ENCODE data around the gene KDM2A. TPM values are rescaled to one million over a fixed set of nuclear protein-coding genes. Genes with fewer than 3 reads are reported as not detected.
"Not testable (repeated sequence)": the region's sequence is repeated elsewhere in the genome, so short reads cannot be mapped to it uniquely, and the experiment has no call there.

Gene KDM2A
- total RNA-seq, 1 donor from 2014 or later = 43.8 TPM

- Histone ChIP-seq H3K36me3 (ENCODE audit: control insufficient read depth in 3 of 3, insufficient read depth in 3 of 3, low read length in 3 of 3) (no peaks in the 10 kb centered on the region), H3K9me3 (ENCODE audit: control insufficient read depth in 3 of 3, low read length in 3 of 3) (no peaks in the 10 kb centered on the region), H3K4me1 (ENCODE audit: control insufficient read depth in 3 of 3, insufficient read depth in 3 of 3, low read length in 3 of 3) (peaks cover 3 to 8% (median 4%) of the 10 kb centered on the region in 3 donors), H3K27ac (ENCODE audit: low read depth, low read length) (no peak overlapping the region), H3K27me3 (ENCODE audit: control insufficient read depth in 3 of 3, insufficient read depth in 3 of 3, low read length in 3 of 3) (no peaks in the 10 kb centered on the region), H3K4me3 (ENCODE audit: low read length in 3 of 3) (no peak overlapping the region), H3K9ac (ENCODE audit: low read depth in 1 of 3, low read length in 3 of 3) (no peak overlapping the region)
Measured at GRCh38 chr11:67163006-67163405, 43.9 kb downstream of the KDM2A start.

DNA sequence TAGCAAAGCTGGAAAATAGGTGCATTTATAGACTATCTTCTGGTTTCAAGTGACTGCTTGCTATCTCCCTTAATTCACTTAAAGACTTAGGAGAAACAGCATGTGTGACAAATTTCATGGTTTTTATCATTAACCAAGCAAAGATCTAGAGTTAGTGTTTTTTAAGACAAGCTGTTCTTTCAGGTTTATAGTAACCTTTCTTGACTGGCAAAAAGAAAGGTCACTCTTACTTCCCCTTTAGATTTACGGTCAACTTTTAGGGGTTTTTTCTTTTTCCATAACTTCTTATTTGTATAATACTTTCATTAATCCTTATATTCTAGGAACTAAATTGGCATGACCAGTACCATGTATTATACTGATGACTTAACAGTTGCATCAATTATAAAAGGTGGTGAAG, 46.6 kb downstream of the KDM2A start:
- no peaks in the 10 kb centered on the region for H3K9me3 ChIP-seq (ENCODE audit: control insufficient read depth in 3 of 3, low read length in 3 of 3)
- no peak overlapping the region for H3K4me3 ChIP-seq (ENCODE audit: low read length in 3 of 3)
- H3K27ac ChIP-seq (ENCODE audit: low read depth, low read length) = no peak overlapping the region
- peaks cover 5 to 6% (median 5%) of the 10 kb centered on the region in 3 donors for H3K4me1 ChIP-seq (ENCODE audit: control insufficient read depth in 3 of 3, insufficient read depth in 3 of 3, low read length in 3 of 3)
- no peak overlapping the region for H3K9ac ChIP-seq (ENCODE audit: low read depth in 1 of 3, low read length in 3 of 3)
- no peaks in the 10 kb centered on the region for H3K36me3 ChIP-seq (ENCODE audit: control insufficient read depth in 3 of 3, insufficient read depth in 3 of 3, low read length in 3 of 3)
- H3K27me3 ChIP-seq (ENCODE audit: control insufficient read depth in 3 of 3, insufficient read depth in 3 of 3, low read length in 3 of 3) = no peaks in the 10 kb centered on the region

DNA sequence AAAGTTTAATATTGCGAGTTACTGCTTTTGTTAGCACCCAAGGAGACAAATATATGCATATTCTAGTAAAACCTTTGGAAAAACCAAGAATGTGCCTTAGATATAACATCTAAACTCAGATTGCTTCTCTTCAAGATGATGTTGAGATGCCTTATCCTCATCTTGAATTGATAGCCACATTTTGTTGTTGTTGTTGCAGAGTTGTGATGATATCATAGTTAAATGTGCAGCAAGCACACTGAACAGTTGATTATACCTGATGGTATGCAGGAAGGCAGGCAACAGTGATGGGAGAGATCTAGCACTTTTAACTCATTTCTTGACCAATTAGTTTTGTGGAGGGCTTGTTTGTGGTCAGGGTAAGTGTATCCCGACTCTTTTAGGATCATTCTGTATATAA, 48.0 kb downstream of the KDM2A start:
- H3K27me3 ChIP-seq (ENCODE audit: control insufficient read depth in 3 of 3, insufficient read depth in 3 of 3, low read length in 3 of 3) = no peaks in the 10 kb centered on the region
- no peak overlapping the region for H3K9ac ChIP-seq (ENCODE audit: low read depth in 1 of 3, low read length in 3 of 3)
- no peak overlapping the region for H3K4me3 ChIP-seq (ENCODE audit: low read length in 3 of 3)
- no peaks in the 10 kb centered on the region for H3K9me3 ChIP-seq (ENCODE audit: control insufficient read depth in 3 of 3, low read length in 3 of 3)
- no peaks in the 10 kb centered on the region for H3K36me3 ChIP-seq (ENCODE audit: control insufficient read depth in 3 of 3, insufficient read depth in 3 of 3, low read length in 3 of 3)
- peaks cover 5 to 6% (median 5%) of the 10 kb centered on the region in 3 donors for H3K4me1 ChIP-seq (ENCODE audit: control insufficient read depth in 3 of 3, insufficient read depth in 3 of 3, low read length in 3 of 3)
- H3K27ac ChIP-seq (ENCODE audit: low read depth, low read length) = no peak overlapping the region

DNA sequence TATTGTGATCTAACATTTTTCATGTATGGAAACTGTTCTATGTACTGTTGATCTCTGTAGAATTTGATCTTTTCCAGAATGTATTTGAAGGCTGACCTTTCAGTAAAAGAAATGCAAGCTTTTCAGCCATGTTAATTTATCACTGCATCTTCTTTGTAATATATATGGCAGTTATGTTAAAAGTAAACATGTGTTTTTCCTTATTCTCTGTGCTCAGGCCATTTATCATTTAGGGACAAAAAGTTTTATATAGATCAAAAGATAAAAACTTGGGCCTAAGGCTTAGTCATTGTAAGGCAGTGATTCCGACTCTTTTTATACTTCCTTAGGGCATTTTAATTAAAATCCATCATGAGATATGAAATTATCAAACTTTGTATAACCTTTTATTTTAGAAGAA, 48.7 kb downstream of the KDM2A start:
- peak overlapping the region in 1 of 3 donors; percentile 23 for H3K9ac ChIP-seq (ENCODE audit: low read depth in 1 of 3, low read length in 3 of 3)
- no peak overlapping the region for H3K27ac ChIP-seq (ENCODE audit: low read depth, low read length)

GRCh38 chr11:67168911-67169310, 49.8 kb downstream of the KDM2A start:
- not testable (repeated sequence) for H3K4me1 ChIP-seq (ENCODE audit: control insufficient read depth in 3 of 3, insufficient read depth in 3 of 3, low read length in 3 of 3); H3K4me3 ChIP-seq (ENCODE audit: low read length in 3 of 3); H3K27me3 ChIP-seq (ENCODE audit: control insufficient read depth in 3 of 3, insufficient read depth in 3 of 3, low read length in 3 of 3); H3K36me3 ChIP-seq (ENCODE audit: control insufficient read depth in 3 of 3, insufficient read depth in 3 of 3, low read length in 3 of 3); H3K9me3 ChIP-seq (ENCODE audit: control insufficient read depth in 3 of 3, low read length in 3 of 3); H3K9ac ChIP-seq (ENCODE audit: low read depth in 1 of 3, low read length in 3 of 3)
- H3K27ac ChIP-seq (ENCODE audit: low read depth, low read length) = peak overlapping the region; percentile 51

More for the DNA sequence above, 48.7 kb downstream of the KDM2A start:
- Histone ChIP-seq H3K9me3 (ENCODE audit: control insufficient read depth in 3 of 3, low read length in 3 of 3) (no peaks in the 10 kb centered on the region), H3K36me3 (ENCODE audit: control insufficient read depth in 3 of 3, insufficient read depth in 3 of 3, low read length in 3 of 3) (no peaks in the 10 kb centered on the region), H3K4me1 (ENCODE audit: control insufficient read depth in 3 of 3, insufficient read depth in 3 of 3, low read length in 3 of 3) (peaks cover 5 to 6% (median 5%) of the 10 kb centered on the region in 3 donors), H3K27me3 (ENCODE audit: control insufficient read depth in 3 of 3, insufficient read depth in 3 of 3, low read length in 3 of 3) (no peaks in the 10 kb centered on the region), H3K4me3 (ENCODE audit: low read length in 3 of 3) (no peak overlapping the region)

DNA sequence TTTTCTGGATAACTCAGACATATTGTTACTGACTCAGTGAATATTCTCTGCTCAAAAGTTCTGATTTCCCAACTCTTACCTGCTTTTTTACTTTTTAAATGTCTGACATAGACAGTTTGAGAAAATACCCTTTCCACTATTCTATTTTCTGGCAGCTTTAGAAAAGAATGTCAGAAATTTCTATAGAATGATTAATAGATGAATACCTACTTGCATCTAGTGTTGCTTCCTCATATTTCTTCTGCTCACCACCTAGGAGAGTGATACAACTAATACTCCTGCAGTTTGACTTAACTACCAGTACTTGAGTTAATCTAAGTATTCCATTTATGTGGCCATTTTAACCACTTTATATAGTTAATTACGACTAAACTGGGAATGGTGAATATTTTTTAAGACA, 55.2 kb downstream of the KDM2A start:
- no peak overlapping the region for H3K27ac ChIP-seq (ENCODE audit: low read depth, low read length)
- H3K27me3 ChIP-seq (ENCODE audit: control insufficient read depth in 3 of 3, insufficient read depth in 3 of 3, low read length in 3 of 3) = no peaks in the 10 kb centered on the region
- no peaks in the 10 kb centered on the region for H3K9me3 ChIP-seq (ENCODE audit: control insufficient read depth in 3 of 3, low read length in 3 of 3)
- H3K4me3 ChIP-seq (ENCODE audit: low read length in 3 of 3) = no peak overlapping the region
- no peak overlapping the region for H3K9ac ChIP-seq (ENCODE audit: low read depth in 1 of 3, low read length in 3 of 3)
- no peaks in the 10 kb centered on the region for H3K4me1 ChIP-seq (ENCODE audit: control insufficient read depth in 3 of 3, insufficient read depth in 3 of 3, low read length in 3 of 3)
- H3K36me3 ChIP-seq (ENCODE audit: control insufficient read depth in 3 of 3, insufficient read depth in 3 of 3, low read length in 3 of 3) = peaks cover 0 to 5% (median 0%) of the 10 kb centered on the region in 3 donors

- no peaks in the 10 kb centered on the region for H3K4me1 ChIP-seq (ENCODE audit: control insufficient read depth in 3 of 3, insufficient read depth in 3 of 3, low read length in 3 of 3)
- peaks cover 0 to 19% (median 12%) of the 10 kb centered on the region in 3 donors for H3K36me3 ChIP-seq (ENCODE audit: control insufficient read depth in 3 of 3, insufficient read depth in 3 of 3, low read length in 3 of 3)
- no peak overlapping the region for H3K4me3 ChIP-seq (ENCODE audit: low read length in 3 of 3)
- H3K9me3 ChIP-seq (ENCODE audit: control insufficient read depth in 3 of 3, low read length in 3 of 3) = no peaks in the 10 kb centered on the region
- no peak overlapping the region for H3K9ac ChIP-seq (ENCODE audit: low read depth in 1 of 3, low read length in 3 of 3)
- no peaks in the 10 kb centered on the region for H3K27me3 ChIP-seq (ENCODE audit: control insufficient read depth in 3 of 3, insufficient read depth in 3 of 3, low read length in 3 of 3)
- H3K27ac ChIP-seq (ENCODE audit: low read depth, low read length) = no peak overlapping the region
Measured at GRCh38 chr11:67177399-67178281, 58.6 kb downstream of the KDM2A start.

GRCh38 chr11:67178421-67178820, 59.4 kb downstream of the KDM2A start:
- Histone ChIP-seq H3K9ac (ENCODE audit: low read depth in 1 of 3, low read length in 3 of 3) (no peak overlapping the region), H3K9me3 (ENCODE audit: control insufficient read depth in 3 of 3, low read length in 3 of 3) (no peaks in the 10 kb centered on the region), H3K27ac (ENCODE audit: low read depth, low read length) (no peak overlapping the region), H3K4me1 (ENCODE audit: control insufficient read depth in 3 of 3, insufficient read depth in 3 of 3, low read length in 3 of 3) (no peaks in the 10 kb centered on the region), H3K36me3 (ENCODE audit: control insufficient read depth in 3 of 3, insufficient read depth in 3 of 3, low read length in 3 of 3) (peaks cover 0 to 25% (median 18%) of the 10 kb centered on the region in 3 donors), H3K27me3 (ENCODE audit: control insufficient read depth in 3 of 3, insufficient read depth in 3 of 3, low read length in 3 of 3) (no peaks in the 10 kb centered on the region), H3K4me3 (ENCODE audit: low read length in 3 of 3) (no peak overlapping the region)

GRCh38 chr11:67178878-67179277, 59.8 kb downstream of the KDM2A start:
- Histone ChIP-seq H3K27me3 (ENCODE audit: control insufficient read depth in 3 of 3, insufficient read depth in 3 of 3, low read length in 3 of 3) (no peaks in the 10 kb centered on the region), H3K9ac (ENCODE audit: low read depth in 1 of 3, low read length in 3 of 3) (no peak overlapping the region), H3K27ac (ENCODE audit: low read depth, low read length) (no peak overlapping the region), H3K4me3 (ENCODE audit: low read length in 3 of 3) (no peak overlapping the region), H3K36me3 (ENCODE audit: control insufficient read depth in 3 of 3, insufficient read depth in 3 of 3, low read length in 3 of 3) (peaks cover 3 to 25% (median 21%) of the 10 kb centered on the region in 3 donors), H3K9me3 (ENCODE audit: control insufficient read depth in 3 of 3, low read length in 3 of 3) (no peaks in the 10 kb centered on the region), H3K4me1 (ENCODE audit: control insufficient read depth in 3 of 3, insufficient read depth in 3 of 3, low read length in 3 of 3) (no peaks in the 10 kb centered on the region)

GRCh38 chr11:67179892-67180490, 60.9 kb downstream of the KDM2A start:
- H3K36me3 ChIP-seq (ENCODE audit: control insufficient read depth in 3 of 3, insufficient read depth in 3 of 3, low read length in 3 of 3) = peaks cover 3 to 28% (median 21%) of the 10 kb centered on the region in 3 donors
- H3K27ac ChIP-seq (ENCODE audit: low read depth, low read length) = no peak overlapping the region
- no peak overlapping the region for H3K4me3 ChIP-seq (ENCODE audit: low read length in 3 of 3)
- no peaks in the 10 kb centered on the region for H3K4me1 ChIP-seq (ENCODE audit: control insufficient read depth in 3 of 3, insufficient read depth in 3 of 3, low read length in 3 of 3)
- no peak overlapping the region for H3K9ac ChIP-seq (ENCODE audit: low read depth in 1 of 3, low read length in 3 of 3)
- H3K27me3 ChIP-seq (ENCODE audit: control insufficient read depth in 3 of 3, insufficient read depth in 3 of 3, low read length in 3 of 3) = no peaks in the 10 kb centered on the region
- no peaks in the 10 kb centered on the region for H3K9me3 ChIP-seq (ENCODE audit: control insufficient read depth in 3 of 3, low read length in 3 of 3)

Measured in skeletal muscle tissue (tissue), 4 donors.